GM12874 (cell line): Measurements from ENCODE around the gene MEG3.

Experiments used
- TF ChIP-seq, protein P1 (sequence below): IDR thresholded peaks from 2 replicates; pipeline ENCODE4 v1.5.1; 2011; ENCODE audit warnings: low read depth, mild to moderate bottlenecking, control low read depth, low read length, moderate library complexity; ENCODE audit not compliant: insufficient read depth

The MEG3 gene

DNA sequence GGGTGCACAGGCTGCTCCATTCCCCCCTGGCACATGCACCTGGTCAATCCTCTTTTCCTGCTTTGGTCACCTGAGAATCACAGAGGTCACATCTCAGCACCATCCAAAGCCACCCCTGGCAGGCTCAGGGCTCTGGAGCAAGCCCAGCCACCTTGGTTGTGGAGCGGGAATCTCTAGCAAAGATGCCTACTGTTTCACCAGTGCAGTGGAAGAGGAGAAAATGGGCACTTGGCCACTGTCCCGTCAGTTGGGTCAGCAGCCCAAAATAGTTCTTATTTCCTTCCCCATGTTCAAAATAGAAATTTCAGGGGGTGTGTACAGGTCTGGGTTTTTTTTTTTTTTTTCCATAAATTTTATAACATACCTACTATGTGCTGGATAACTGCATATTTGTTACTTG, 59.3 kb downstream of the MEG3 start:
- TF ChIP-seq, protein P1, sequence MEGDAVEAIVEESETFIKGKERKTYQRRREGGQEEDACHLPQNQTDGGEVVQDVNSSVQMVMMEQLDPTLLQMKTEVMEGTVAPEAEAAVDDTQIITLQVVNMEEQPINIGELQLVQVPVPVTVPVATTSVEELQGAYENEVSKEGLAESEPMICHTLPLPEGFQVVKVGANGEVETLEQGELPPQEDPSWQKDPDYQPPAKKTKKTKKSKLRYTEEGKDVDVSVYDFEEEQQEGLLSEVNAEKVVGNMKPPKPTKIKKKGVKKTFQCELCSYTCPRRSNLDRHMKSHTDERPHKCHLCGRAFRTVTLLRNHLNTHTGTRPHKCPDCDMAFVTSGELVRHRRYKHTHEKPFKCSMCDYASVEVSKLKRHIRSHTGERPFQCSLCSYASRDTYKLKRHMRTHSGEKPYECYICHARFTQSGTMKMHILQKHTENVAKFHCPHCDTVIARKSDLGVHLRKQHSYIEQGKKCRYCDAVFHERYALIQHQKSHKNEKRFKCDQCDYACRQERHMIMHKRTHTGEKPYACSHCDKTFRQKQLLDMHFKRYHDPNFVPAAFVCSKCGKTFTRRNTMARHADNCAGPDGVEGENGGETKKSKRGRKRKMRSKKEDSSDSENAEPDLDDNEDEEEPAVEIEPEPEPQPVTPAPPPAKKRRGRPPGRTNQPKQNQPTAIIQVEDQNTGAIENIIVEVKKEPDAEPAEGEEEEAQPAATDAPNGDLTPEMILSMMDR, result no peak

DNA sequence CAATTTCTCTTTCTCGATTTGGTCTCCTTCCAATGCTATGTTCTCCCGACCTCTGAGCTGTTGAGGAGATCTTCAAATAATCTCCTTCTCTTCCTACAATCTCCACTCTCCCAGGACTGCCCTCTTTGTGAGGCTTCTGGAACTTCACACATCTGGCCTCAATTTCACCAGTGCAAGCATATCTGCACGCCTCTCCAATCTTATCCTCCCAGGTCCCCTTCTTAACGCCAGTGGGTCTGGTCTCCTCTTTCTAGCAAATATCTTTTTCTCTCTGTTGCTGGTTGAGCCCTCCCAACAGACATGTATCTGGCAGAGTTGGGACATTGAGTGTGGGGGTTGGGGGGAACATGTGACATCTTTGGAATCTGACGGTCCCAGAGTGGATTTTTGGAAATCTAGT, 59.7 kb downstream of the MEG3 start:
- TF ChIP-seq, protein P1, result no peak

DNA sequence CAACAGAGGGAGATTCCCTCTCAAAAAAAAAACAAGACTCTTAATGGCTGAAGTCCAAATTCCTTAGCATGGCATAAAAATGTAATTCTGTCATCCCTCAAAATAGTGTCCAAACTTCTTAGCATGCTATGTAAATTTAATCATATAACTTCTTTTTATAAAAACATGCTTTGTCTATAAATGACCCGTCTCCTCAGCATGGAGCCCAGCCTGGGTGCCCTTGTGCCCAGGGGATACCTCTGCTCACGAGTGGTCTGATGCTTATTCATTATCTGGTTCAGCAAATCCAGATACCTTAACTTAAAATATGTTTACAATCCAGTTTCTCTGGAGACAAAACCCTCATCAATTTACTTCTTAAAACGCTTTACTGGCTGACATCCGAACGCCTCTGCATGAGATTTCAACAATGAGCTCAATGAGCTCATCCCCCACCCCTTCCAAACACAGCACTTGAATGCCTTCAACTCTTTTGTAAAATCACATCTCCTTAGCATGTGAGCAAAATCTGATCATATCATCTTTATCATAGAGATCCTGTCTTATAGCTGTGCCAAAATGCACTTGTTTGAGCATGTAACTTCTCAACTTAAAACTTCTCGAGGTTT, 61.9 kb downstream of the MEG3 start:
- TF ChIP-seq, protein P1, result no peak

DNA sequence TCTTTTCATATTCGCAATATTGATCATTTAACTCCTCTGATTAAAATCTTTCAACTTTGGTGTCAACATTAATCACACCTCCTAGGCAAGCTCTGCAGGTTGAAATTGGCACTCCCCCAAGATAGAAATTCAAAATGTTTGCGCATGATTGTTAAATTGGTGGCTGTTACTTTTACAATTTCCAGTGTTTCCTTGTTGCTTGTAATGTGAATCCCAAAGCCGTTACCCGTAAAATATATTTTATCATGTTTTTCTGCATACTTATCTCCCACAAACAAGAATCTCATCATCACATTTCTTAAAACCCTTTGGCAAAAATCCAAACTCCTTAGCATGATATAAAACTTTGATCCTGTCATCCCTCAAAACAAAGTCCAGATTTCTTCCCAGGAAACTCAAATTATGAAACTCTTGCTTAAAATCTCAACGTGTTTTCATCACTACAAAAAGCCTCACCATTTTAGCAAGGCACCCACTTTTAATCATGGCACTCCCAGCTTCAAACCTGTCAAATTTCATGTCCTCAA, 62.9 kb downstream of the MEG3 start:
- TF ChIP-seq, protein P1, result no peak

DNA sequence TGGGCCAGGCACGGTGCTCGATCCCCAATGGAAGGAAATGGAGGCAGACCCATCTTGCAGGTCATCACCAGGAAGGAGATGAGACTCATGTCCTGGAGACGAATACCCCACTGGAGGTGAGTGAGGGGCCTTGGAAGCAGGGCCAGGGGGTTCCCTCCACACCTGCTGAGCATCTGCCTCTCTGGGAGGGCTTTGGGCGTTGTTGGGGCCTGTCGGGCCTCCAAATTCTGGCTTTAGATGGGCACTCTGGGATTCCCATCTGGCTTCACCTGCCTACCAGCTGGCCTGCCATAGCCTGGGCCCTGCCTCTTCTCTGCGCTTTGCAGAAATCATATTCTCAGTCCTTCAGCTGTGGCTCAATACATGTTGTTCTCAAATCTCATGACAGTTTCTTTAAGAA, 63.7 kb downstream of the MEG3 start:
- TF ChIP-seq, protein P1, result no peak

DNA sequence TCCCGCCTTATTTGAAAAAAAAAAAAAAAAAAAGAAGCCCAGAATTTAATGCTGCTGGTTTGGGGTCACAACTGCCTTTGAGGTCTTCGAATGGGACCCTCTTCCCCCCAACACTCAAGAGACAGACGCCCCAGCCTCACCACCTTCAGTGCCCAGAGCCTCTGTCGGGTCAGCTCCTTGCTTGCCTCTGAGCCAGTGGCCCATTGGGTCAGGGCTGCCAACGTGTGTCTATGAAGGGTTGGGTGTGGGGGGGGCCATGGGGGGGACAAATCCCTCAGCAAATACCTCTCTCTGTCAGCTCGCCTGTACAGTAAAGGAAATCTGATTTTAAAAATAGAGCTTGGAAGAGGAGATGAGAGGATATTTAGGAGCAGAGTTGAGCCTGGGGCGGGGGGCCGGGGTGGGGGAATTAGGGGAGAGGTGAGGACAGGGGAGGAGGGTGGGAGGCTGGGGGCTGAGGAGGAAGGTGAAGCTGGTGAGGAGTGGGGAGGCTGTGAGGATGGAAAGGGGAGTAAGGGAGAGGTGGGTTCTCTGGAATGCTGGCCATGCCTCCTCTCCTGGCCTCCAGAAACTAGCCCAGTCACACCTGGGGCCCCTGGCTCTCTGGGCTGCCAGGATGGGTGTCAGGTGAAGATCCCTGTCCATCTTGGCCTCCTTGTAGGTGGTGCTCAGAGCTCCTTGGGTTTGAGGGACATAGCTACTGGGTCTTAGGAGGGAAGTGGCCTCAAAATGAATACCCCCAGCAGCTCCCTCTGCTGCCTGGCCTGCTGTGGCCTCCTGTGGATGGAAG, 64.3 kb downstream of the MEG3 start:
- TF ChIP-seq, protein P1, result no peak

DNA sequence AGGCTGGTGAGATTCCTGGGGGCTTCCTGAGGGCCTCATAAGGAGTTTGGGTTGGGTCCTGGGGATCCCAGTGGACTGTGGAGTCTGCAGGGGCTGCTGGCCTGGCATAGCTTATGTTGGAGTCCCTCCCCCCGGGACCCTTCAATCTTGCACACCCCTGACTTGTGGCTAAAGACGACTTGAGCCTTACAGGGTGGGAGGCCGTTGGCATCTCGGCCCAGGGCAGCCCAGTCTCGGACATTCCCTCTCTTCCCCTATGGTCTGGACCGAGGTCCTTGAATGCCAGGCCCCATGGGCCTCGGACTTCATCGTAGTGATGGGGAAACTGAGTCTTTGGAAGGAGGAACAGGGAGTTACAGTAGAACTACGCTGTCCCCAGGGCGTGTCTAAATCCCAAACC, 65.1 kb downstream of the MEG3 start:
- TF ChIP-seq, protein P1, result no peak
